OCI-LY3 (cell line): ENCODE data around the gene PDE6H.

Experiments
- H2AFZ ChIP-seq: fragments of 200-600, 300-600 bp; shearing (Covaris generic); 2 replicates; pipeline ENCODE4 v1.6.0; 2014; ENCODE audit warnings: antibody characterized with exemption, low read depth, low read length
- H3K27ac ChIP-seq: fragments of 200-600, 300-600 bp; sonication (generic); 2 replicates; pipeline ENCODE4 v1.5.1; 2014; ENCODE audit warnings: mild to moderate bottlenecking, low read length, moderate library complexity, mixed read lengths
- H3K27me3 ChIP-seq: fragments of 200-600, 300-600 bp; sonication (generic); 2 replicates; pipeline ENCODE4 v1.6.1; 2014; ENCODE audit warnings: low read depth, low read length, mixed read lengths
- H3K36me3 ChIP-seq: fragments of 200-600, 300-600 bp; sonication (generic); replicated peaks from 2 replicates; pipeline ENCODE3; 2014; ENCODE audit warnings: low read depth, low read length, mixed read lengths
- H3K4me1 ChIP-seq: fragments of 300-600, 200-600 bp; sonication (generic); 2 replicates; pipeline ENCODE4 v1.6.1; 2014; ENCODE audit warnings: low read length, mixed read lengths
- H3K4me2 ChIP-seq: fragments of 200-600, 300-600 bp; sonication (generic); 2 replicates; pipeline ENCODE4 v1.6.1; 2014; ENCODE audit warnings: low read length, mixed read lengths
- H3K4me3 ChIP-seq: fragments of 300-600, 200-600 bp; sonication (generic); 2 replicates; pipeline ENCODE4 v1.5.1; 2014; ENCODE audit warnings: antibody characterized with exemption, mild to moderate bottlenecking, low read length, moderate library complexity
- H3K79me2 ChIP-seq: fragments of 300-600, 200-600 bp; shearing (Covaris generic); 2 replicates; pipeline ENCODE4 v1.6.1; 2014; ENCODE audit warnings: mild to moderate bottlenecking, low read length, mixed read lengths
- H3K9ac ChIP-seq: fragments of 300-600, 200-600 bp; shearing (Covaris generic); 2 replicates; pipeline ENCODE4 v1.6.0; 2014; ENCODE audit warnings: mild to moderate bottlenecking, low read length, moderate library complexity
- H3K9me3 ChIP-seq: fragments of 200-600, 300-600 bp; shearing (Covaris generic); 2 replicates; pipeline ENCODE4 v1.6.1; 2014; ENCODE audit warnings: low read length, mixed read lengths; ENCODE audit not compliant: insufficient read depth
- H4K20me1 ChIP-seq: fragments of 200-600, 300-600 bp; sonication (generic); 2 replicates; pipeline ENCODE4 v1.6.1; 2016; ENCODE audit warnings: low read length, mixed read lengths; ENCODE audit not compliant: insufficient read depth
- CTCF ChIP-seq: fragments of 200-600, 300-600 bp; sonication (generic); IDR thresholded peaks from 2 replicates; pipeline ENCODE4 v1.5.1; 2014; ENCODE audit warnings: antibody characterized with exemption, low read length, low read depth
- EZH2phosphoT487 ChIP-seq: fragments of 200-600 bp; shearing (Covaris generic); IDR thresholded peaks from 2 replicates; pipeline ENCODE4 v1.6.1; 2018; ENCODE audit warnings: antibody characterized with exemption, mixed run types, low read depth

The PDE6H gene

GRCh38 chr12:14950421-14950820, 22.4 kb upstream of the PDE6H start:
- Histone ChIP-seq H3K4me2 (no peak overlapping the region), H2AFZ (no peak overlapping the region), H3K27ac (peak overlapping the region; percentile 97), H3K79me2 (peaks cover 73% of the 10 kb centered on the region), H3K9ac (no peak overlapping the region), H3K4me1 (peaks cover 77% of the 10 kb centered on the region), H3K4me3 (no peak overlapping the region), H3K27me3 (no peaks in the 10 kb centered on the region), H3K36me3 (peaks cover 75% of the 10 kb centered on the region), H4K20me1 (peaks cover 14% of the 10 kb centered on the region; the same call in 1 of the 2 replicates), H3K9me3 (no peaks in the 10 kb centered on the region)
- TF ChIP-seq EZH2phosphoT487 (no peak), CTCF (no peak)

- H3K36me3 ChIP-seq = peaks cover 67% of the 10 kb centered on the region
- H3K4me1 ChIP-seq = peaks cover 84% of the 10 kb centered on the region
- no peak overlapping the region for H3K4me2 ChIP-seq
- H3K27me3 ChIP-seq = no peaks in the 10 kb centered on the region
- no peak overlapping the region for H2AFZ ChIP-seq
- no peaks in the 10 kb centered on the region for H3K9me3 ChIP-seq
- peaks cover 14% of the 10 kb centered on the region; the same call in 1 of the 2 replicates for H4K20me1 ChIP-seq
- peak overlapping the region; percentile 97 for H3K27ac ChIP-seq
- no peak overlapping the region for H3K9ac ChIP-seq
- TF ChIP-seq CTCF (no peak), EZH2phosphoT487 (no peak)
- H3K79me2 ChIP-seq = peaks cover 76% of the 10 kb centered on the region
- no peak overlapping the region for H3K4me3 ChIP-seq
Observed at GRCh38 chr12:14950982-14951746, 21.7 kb upstream of the PDE6H start.

GRCh38 chr12:14951851-14952250, 21.0 kb upstream of the PDE6H start:
- H3K79me2 ChIP-seq = peaks cover 73% of the 10 kb centered on the region
- H3K27me3 ChIP-seq = no peaks in the 10 kb centered on the region
- no peak overlapping the region for H3K4me3 ChIP-seq
- TF ChIP-seq EZH2phosphoT487 (no peak), CTCF (no peak)
- peaks cover 14% of the 10 kb centered on the region; the same call in 1 of the 2 replicates for H4K20me1 ChIP-seq
- no peaks in the 10 kb centered on the region for H3K9me3 ChIP-seq
- no peak overlapping the region for H2AFZ ChIP-seq
- H3K4me1 ChIP-seq = peaks cover 91% of the 10 kb centered on the region
- peak overlapping the region; percentile 97 for H3K27ac ChIP-seq
- peak overlapping the region; percentile 96 for H3K4me2 ChIP-seq
- H3K9ac ChIP-seq = no peak overlapping the region
- peaks cover 60% of the 10 kb centered on the region for H3K36me3 ChIP-seq

- Histone ChIP-seq H3K36me3 (peaks cover 55% of the 10 kb centered on the region), H3K4me3 (peak overlapping the region; percentile 14), H3K79me2 (peaks cover 76% of the 10 kb centered on the region), H3K4me1 (peaks cover 95% of the 10 kb centered on the region), H3K9ac (peak overlapping the region; percentile 10; the same call in 1 of the 2 replicates), H3K27ac (peak overlapping the region; percentile 97), H3K27me3 (no peaks in the 10 kb centered on the region), H3K9me3 (no peaks in the 10 kb centered on the region), H2AFZ (no peak overlapping the region), H3K4me2 (peak overlapping the region; percentile 96), H4K20me1 (peaks cover 14% of the 10 kb centered on the region; the same call in 1 of the 2 replicates)
- no peak for TF ChIP-seq CTCF
- TF ChIP-seq EZH2phosphoT487 = no peak
Observed at GRCh38 chr12:14952299-14952921, 20.4 kb upstream of the PDE6H start.
